CD4-positive, alpha-beta memory T cell (primary cell): ENCODE results near the gene PRRT3. TPM values are rescaled to one million over a fixed set of nuclear protein-coding genes. Genes with fewer than 3 reads are reported as not detected.
"Not testable (repeated sequence)": the region's sequence is repeated elsewhere in the genome, so short reads cannot be mapped to it uniquely, and the experiment has no call there.

Experiments
- CTCF ChIA-PET: fragments of 350-600 bp; sonication (Branson Sonifier 250); formaldehyde crosslinking; loops from one replicate; lab custom pipeline; 2021; ENCODE audit warnings: inconsistent platforms; ENCODE audit not compliant: partially characterized antibody; lab: Charles Lee
- POLR2A ChIA-PET: fragments of 350-600 bp; sonication (Branson Sonifier 250); formaldehyde crosslinking; loops from one replicate; lab custom pipeline; 2021; ENCODE audit not compliant: partially characterized antibody; lab: Charles Lee
- DNase-seq, 5 donors: peaks; one replicate each; pipeline versions ENCODE4 v3.0.0 to v3.0.0-alpha.2; 2020 to 2022; ENCODE audit warnings: mixed read lengths in 1 of 5
- H3K27ac ChIP-seq: one replicate; pipeline ENCODE4 v1.7.0; 2013; ENCODE audit warnings: low read depth, low read length
- H3K27me3 ChIP-seq: 2 replicates; pipeline ENCODE4 v1.7.0; 2013; ENCODE audit warnings: mild to moderate bottlenecking, low read length, moderate library complexity; ENCODE audit not compliant: insufficient read depth
- H3K36me3 ChIP-seq: 2 replicates; pipeline ENCODE4 v1.7.0; 2013; ENCODE audit warnings: mild to moderate bottlenecking, low read length, moderate library complexity; ENCODE audit not compliant: insufficient read depth
- H3K4me1 ChIP-seq: 2 replicates; pipeline ENCODE4 v1.7.0; 2013; ENCODE audit warnings: mild to moderate bottlenecking, low read length, moderate library complexity; ENCODE audit not compliant: insufficient read depth
- H3K4me3 ChIP-seq, 2 donors: one replicate each; pipeline ENCODE4 v1.7.0; 2013; ENCODE audit warnings: low read length in 2 of 2, mild to moderate bottlenecking in 1 of 2
- H3K9me3 ChIP-seq, 2 donors: one replicate each; pipeline ENCODE4 v1.7.0; 2013; ENCODE audit warnings: low read length in 2 of 2, control low read depth in 1 of 2; ENCODE audit not compliant: control insufficient read depth in 1 of 2
- H3K27ac Mint-ChIP-seq, 7 donors: one replicate each; pipeline ENCODE4 v1.8.0; 2020 to 2021; ENCODE audit warnings: mixed read lengths in 7 of 7, mild to moderate bottlenecking in 6 of 7, inconsistent platforms in 3 of 7, moderate library complexity in 3 of 7
- H3K27me3 Mint-ChIP-seq, 2 donors: one replicate each; pipeline ENCODE4 v1.8.0; 2020 to 2021; ENCODE audit warnings: mixed read lengths in 2 of 2
- H3K36me3 Mint-ChIP-seq, 2 donors: one replicate each; pipeline ENCODE4 v1.8.0; 2020 to 2021; ENCODE audit warnings: mixed read lengths in 2 of 2, inconsistent platforms in 1 of 2, mild to moderate bottlenecking in 1 of 2
- H3K4me1 Mint-ChIP-seq, 4 donors: one replicate each; pipeline ENCODE4 v1.8.0; 2020 to 2021; ENCODE audit warnings: mixed read lengths in 4 of 4, mild to moderate bottlenecking in 1 of 4
- H3K4me3 Mint-ChIP-seq, 8 donors: one replicate each; pipeline ENCODE4 v1.8.0; 2020 to 2021; ENCODE audit warnings: mixed read lengths in 8 of 8, mild to moderate bottlenecking in 7 of 8, moderate library complexity in 6 of 8, inconsistent platforms in 3 of 8
- H3K9me3 Mint-ChIP-seq, 8 donors: one replicate each; pipeline ENCODE4 v1.8.0; 2020 to 2021; ENCODE audit warnings: mixed read lengths in 8 of 8, mild to moderate bottlenecking in 5 of 8, inconsistent platforms in 3 of 8, moderate library complexity in 1 of 8
- intact Hi-C: fragments of 100-400 bp; cut with micrococcal nuclease; formaldehyde crosslinking; loops from one replicate; pipeline ENCODE4 v1.15.1; 2023
- polyA plus RNA-seq, 2 donors: library from polyadenylated mRNA; unstranded; fragments of 300-500 nt; fragmentation: Illumina TruSeq; gene quantifications; one replicate each; pipeline ENCODE4 v1.2.3, GENCODE V29; 2021
- total RNA-seq, 2 experiments: library from RNA; stranded (reverse); gene quantifications; one replicate each; pipeline ENCODE4 v1.2.3, GENCODE V29; 2021

PRRT3 gene
- total and polyA plus RNA-seq, 4 experiments from 2014 or later = 2.9 to 9.8 (median 6.4) TPM

DNA sequence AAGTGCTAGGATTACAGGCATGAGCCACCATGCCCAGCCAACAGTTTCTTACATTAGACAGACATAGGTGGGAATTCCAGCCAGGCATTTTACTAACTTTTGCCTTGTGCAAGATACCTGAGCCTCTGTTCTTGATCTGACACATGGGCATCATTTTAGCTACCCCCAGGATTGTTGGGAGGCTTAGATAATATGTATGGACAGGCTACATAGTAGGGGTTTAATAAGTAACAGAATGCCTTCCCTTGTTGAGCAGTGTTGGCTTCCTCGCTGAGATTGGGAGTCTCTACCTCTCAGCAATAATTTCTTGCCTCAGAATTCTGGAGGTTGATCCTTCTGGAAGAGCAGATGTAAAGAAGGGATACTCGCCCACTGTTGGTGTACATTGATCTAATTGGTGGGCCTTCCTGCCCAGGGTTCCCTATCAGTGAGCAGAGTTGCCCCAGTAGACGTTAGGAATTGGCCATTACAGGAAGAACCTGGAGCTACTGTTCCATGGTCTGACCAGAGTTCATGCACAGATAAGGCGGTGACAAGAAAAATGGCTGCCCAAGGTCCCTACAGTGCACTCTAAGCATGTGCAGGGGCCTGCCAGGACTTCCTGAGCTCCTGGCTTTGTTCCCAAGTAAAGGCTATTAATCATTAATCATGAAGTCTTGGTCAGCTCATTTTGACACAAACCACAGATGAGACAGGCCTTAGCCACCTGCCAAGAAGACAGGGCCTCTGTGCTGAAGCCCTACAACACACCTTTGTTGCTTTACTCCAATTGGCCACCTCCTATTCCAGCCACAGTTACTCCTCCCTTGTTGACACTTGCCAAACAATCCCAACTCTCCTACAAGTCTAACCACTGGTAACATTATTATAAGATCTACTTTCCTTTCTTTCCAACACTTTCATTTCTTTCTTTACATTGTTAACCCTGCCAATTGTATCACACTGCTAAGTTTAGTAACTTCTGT, 54.5 kb downstream of the PRRT3 start:
- H3K9me3 ChIP-seq = no peaks in the 10 kb centered on the region
- H3K4me3 ChIP-seq = no peak overlapping the region
- intact Hi-C loops = no loop called here
- H3K4me3 Mint-ChIP-seq = no peak overlapping the region
- H3K9me3 Mint-ChIP-seq = no peaks in the 10 kb centered on the region
- CTCF ChIA-PET = no interaction called here
- DNase-seq = no peak
- peak overlapping the region in 5 of 7 donors; percentile 15 to 72 (median 55) for H3K27ac Mint-ChIP-seq
- H3K27me3 ChIP-seq = no peaks in the 10 kb centered on the region
- peaks cover 19 to 21% of the 10 kb centered on the region in 2 donors for H3K36me3 Mint-ChIP-seq
- H3K4me1 Mint-ChIP-seq = peaks cover 33 to 57% (median 43%) of the 10 kb centered on the region in 4 donors
- peaks cover 10% of the 10 kb centered on the region for H3K36me3 ChIP-seq
- H3K27ac ChIP-seq = no peak overlapping the region
- no peaks in the 10 kb centered on the region for H3K27me3 Mint-ChIP-seq
- H3K4me1 ChIP-seq = peaks cover 35% of the 10 kb centered on the region
- POLR2A ChIA-PET = interaction anchor here (1.4 kb wide), 1 partner anchor 35 kb away, joined by 3 read pairs; no protein-coding TSS in a partner anchor

DNA sequence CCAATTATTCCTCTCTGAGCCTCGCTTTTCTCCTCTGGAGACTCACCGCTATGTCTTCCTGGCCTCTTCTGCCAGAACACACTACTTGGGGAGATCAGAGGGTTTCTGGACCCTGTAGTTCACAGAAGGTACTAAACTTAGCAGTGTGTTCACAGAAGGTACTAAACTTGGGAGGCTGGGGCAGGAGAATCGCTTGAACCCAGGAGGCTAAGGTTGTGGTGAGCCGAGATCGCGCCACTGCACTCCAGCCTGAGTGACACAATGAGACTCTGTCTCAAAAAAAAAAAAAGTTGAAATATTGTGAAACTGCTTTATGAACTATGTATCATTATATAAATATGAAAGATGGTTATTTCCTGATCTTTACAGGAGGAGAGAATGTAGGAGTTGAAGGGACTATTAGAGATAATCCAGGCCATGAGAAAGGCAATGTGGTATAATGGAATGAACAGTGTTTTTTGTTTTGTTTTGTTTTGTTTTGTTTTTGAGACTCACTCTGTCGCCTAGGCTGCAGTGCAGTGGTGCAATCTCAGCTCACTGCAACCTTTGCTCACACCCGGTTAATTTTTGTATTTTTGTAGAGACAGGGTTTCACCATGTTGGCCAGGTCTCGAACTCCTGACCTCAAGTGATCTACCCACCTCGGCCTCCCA, 55.3 kb downstream of the PRRT3 start:
- H3K36me3 ChIP-seq = peaks cover 10% of the 10 kb centered on the region
- DNase-seq, H3K9me3 Mint-ChIP-seq, CTCF ChIA-PET, H3K9me3 ChIP-seq, H3K27me3 ChIP-seq, intact Hi-C loops, H3K27ac ChIP-seq, H3K4me3 ChIP-seq, H3K27me3 Mint-ChIP-seq, H3K4me3 Mint-ChIP-seq: not testable (repeated sequence)
- POLR2A ChIA-PET = interaction anchor here (1.4 kb wide), 1 partner anchor 35 kb away, joined by 3 read pairs; no protein-coding TSS in a partner anchor
- peaks cover 24 to 25% of the 10 kb centered on the region in 2 donors for H3K36me3 Mint-ChIP-seq
- H3K4me1 Mint-ChIP-seq = peaks cover 31 to 57% (median 41%) of the 10 kb centered on the region in 4 donors
- H3K4me1 ChIP-seq = peaks cover 34% of the 10 kb centered on the region
- peak overlapping the region in 4 of 7 donors; percentile 13 to 68 (median 51) for H3K27ac Mint-ChIP-seq

- H3K27me3 Mint-ChIP-seq, H3K4me3 ChIP-seq, H3K27ac ChIP-seq, H3K4me3 Mint-ChIP-seq, H3K9me3 Mint-ChIP-seq, intact Hi-C loops, DNase-seq, POLR2A ChIA-PET, H3K9me3 ChIP-seq, H3K27me3 ChIP-seq: not testable (repeated sequence)
- peaks cover 33% of the 10 kb centered on the region for H3K4me1 ChIP-seq
- Mint-ChIP-seq H3K4me1 (peaks cover 34 to 59% (median 42%) of the 10 kb centered on the region in 4 donors), H3K27ac (peak overlapping the region in 6 of 7 donors; percentile 0 to 89 (median 38)), H3K36me3 (peaks cover 24 to 31% of the 10 kb centered on the region in 2 donors)
- peaks cover 10% of the 10 kb centered on the region for H3K36me3 ChIP-seq
- CTCF ChIA-PET = interaction anchor here (1.3 kb wide), 1 partner anchor 50 kb away, joined by 3 read pairs; no protein-coding TSS in a partner anchor
Observed at GRCh38 chr3:9895715-9896114, 56.5 kb downstream of the PRRT3 start.

Other genes with a start within 250 kb of the PRRT3 start
- gene CPNE9, start 248.6 kb downstream of the PRRT3 start, total RNA-seq = under 1 TPM; 0.58 to 0.64 TPM
- gene CPNE9, start 248.6 kb downstream of the PRRT3 start, polyA plus RNA-seq = not detected
- gene BRPF1, start 220.7 kb downstream of the PRRT3 start, total RNA-seq = 10 to 100 TPM; 40.4 to 40.5 TPM
- gene BRPF1, start 220.7 kb downstream of the PRRT3 start, polyA plus RNA-seq = 10 to 100 TPM in 1 of 2 donors, 1 to 10 TPM in 1; 3.0 to 23.3 TPM
- gene OGG1, start 202.5 kb downstream of the PRRT3 start, total RNA-seq = 10 to 100 TPM; 40.4 to 46.9 TPM
- gene OGG1, start 202.5 kb downstream of the PRRT3 start, polyA plus RNA-seq = 10 to 100 TPM; 29.2 to 31.5 TPM
- 1 to 10 TPM; 2.1 to 2.6 TPM for gene CAMK1, start 182.5 kb downstream of the PRRT3 start, total RNA-seq
- 1 to 10 TPM; 3.5 to 5.8 TPM for gene CAMK1, start 182.5 kb downstream of the PRRT3 start, polyA plus RNA-seq
- gene TADA3, start 159.9 kb downstream of the PRRT3 start, total RNA-seq = 10 to 100 TPM; 37.6 to 41.4 TPM
- gene TADA3, start 159.9 kb downstream of the PRRT3 start, polyA plus RNA-seq = 10 to 100 TPM; 35.3 to 54.6 TPM
- 100 to 1,000 TPM; 164 to 168 TPM for gene ARPC4, start 159.3 kb downstream of the PRRT3 start, total RNA-seq
- 100 to 1,000 TPM; 235 to 287 TPM for gene ARPC4, start 159.3 kb downstream of the PRRT3 start, polyA plus RNA-seq
- gene TTLL3, start 142.1 kb downstream of the PRRT3 start, total RNA-seq = 10 to 100 TPM; 81.4 to 91.7 TPM
- gene TTLL3, start 142.1 kb downstream of the PRRT3 start, polyA plus RNA-seq = 1 to 10 TPM; 3.0 to 5.9 TPM
- 10 to 100 TPM; 63.3 to 67.6 TPM for gene RPUSD3, start 108.4 kb downstream of the PRRT3 start, total RNA-seq
- 10 to 100 TPM; 55.2 to 68.4 TPM for gene RPUSD3, start 108.4 kb downstream of the PRRT3 start, polyA plus RNA-seq
- not detected for gene CIDEC, start 72.2 kb downstream of the PRRT3 start, total RNA-seq
- not detected for gene CIDEC, start 72.2 kb downstream of the PRRT3 start, polyA plus RNA-seq
- gene JAGN1, start 61.8 kb downstream of the PRRT3 start, total RNA-seq = 10 to 100 TPM; 26.5 to 29.1 TPM
- 10 to 100 TPM; 40.8 to 48.3 TPM for gene JAGN1, start 61.8 kb downstream of the PRRT3 start, polyA plus RNA-seq
- gene IL17RE, start 49.6 kb downstream of the PRRT3 start, total RNA-seq = 1 to 10 TPM; 1.5 to 2.4 TPM
- 1 to 10 TPM in 1 of 2 donors, under 1 TPM in 1; 0.65 to 1.6 TPM for gene IL17RE, start 49.6 kb downstream of the PRRT3 start, polyA plus RNA-seq
- under 1 TPM; 0.61 to 0.81 TPM for gene IL17RC, start 35.3 kb downstream of the PRRT3 start, total RNA-seq
- gene IL17RC, start 35.3 kb downstream of the PRRT3 start, polyA plus RNA-seq = 1 to 10 TPM; 5.9 to 8.4 TPM
- gene CRELD1, start 18.6 kb downstream of the PRRT3 start, total RNA-seq = 10 to 100 TPM; 47.7 to 58.2 TPM
- gene CRELD1, start 18.6 kb downstream of the PRRT3 start, polyA plus RNA-seq = 10 to 100 TPM; 17.3 to 28.2 TPM
- gene EMC3, start 34.4 kb upstream of the PRRT3 start, total RNA-seq = 10 to 100 TPM; 33.4 to 37.9 TPM
- gene EMC3, start 34.4 kb upstream of the PRRT3 start, polyA plus RNA-seq = 10 to 100 TPM; 76.5 to 76.8 TPM
- 10 to 100 TPM; 28.1 to 28.3 TPM for gene FANCD2, start 74.0 kb upstream of the PRRT3 start, total RNA-seq
- gene FANCD2, start 74.0 kb upstream of the PRRT3 start, polyA plus RNA-seq = 1 to 10 TPM; 5.3 TPM
- not detected for gene FANCD2OS, start 155.8 kb upstream of the PRRT3 start, total RNA-seq
- not detected for gene FANCD2OS, start 155.8 kb upstream of the PRRT3 start, polyA plus RNA-seq
- gene BRK1, start 163.3 kb upstream of the PRRT3 start, total RNA-seq = 10 to 100 TPM; 73.0 to 78.1 TPM
- gene BRK1, start 163.3 kb upstream of the PRRT3 start, polyA plus RNA-seq = 100 to 1,000 TPM; 211 to 279 TPM
- 10 to 100 TPM; 73.7 to 75.9 TPM for gene VHL, start 189.4 kb upstream of the PRRT3 start, total RNA-seq
- 10 to 100 TPM in 1 of 2 donors, 1 to 10 TPM in 1; 2.0 to 29.9 TPM for gene VHL, start 189.4 kb upstream of the PRRT3 start, polyA plus RNA-seq
- gene IRAK2, start 212.5 kb upstream of the PRRT3 start, total RNA-seq = 1 to 10 TPM; 4.8 to 5.3 TPM
- gene IRAK2, start 212.5 kb upstream of the PRRT3 start, polyA plus RNA-seq = 1 to 10 TPM; 4.4 to 5.8 TPM